Activated CD4-positive, CD25-positive, alpha-beta regulatory T cell (primary cell): ENCODE measurements around the gene DDA1.

Experiments
- DNase-seq, 4 experiments: peaks; one replicate each; lab custom pipeline; 2025; lab: John Stamatoyannopoulos, UW

Gene DDA1

GRCh38 chr19:17329366-17330261, 20.3 kb downstream of the DDA1 start:
- no peak for DNase-seq

- DNase-seq = no peak
Observed at GRCh38 chr19:17330262-17331044, 21.1 kb downstream of the DDA1 start.

GRCh38 chr19:17331045-17331558, 21.7 kb downstream of the DDA1 start:
- DNase-seq = no peak

- no peak for DNase-seq
Observed at GRCh38 chr19:17332360-17332676, 23.0 kb downstream of the DDA1 start.

- no peak for DNase-seq
Observed at GRCh38 chr19:17332677-17333581, 23.6 kb downstream of the DDA1 start.

GRCh38 chr19:17333611-17334413, 24.4 kb downstream of the DDA1 start:
- peak; percentile 36 to 59 (median 48) for DNase-seq

GRCh38 chr19:17334414-17335409, 25.3 kb downstream of the DDA1 start, which contains the start of gene ANO8:
ANO8 (minus strand) TSS chr19:17334855; CDS start chr19:17334670, 185 bp downstream.
- DNase-seq = peak; percentile 84 to 95 (median 89)

- DNase-seq = no peak
Observed at GRCh38 chr19:17335575-17335974, 26.2 kb downstream of the DDA1 start.

GRCh38 chr19:17336872-17337674, 27.7 kb downstream of the DDA1 start, which contains the start of gene GTPBP3:
GTPBP3 (plus strand) TSS chr19:17337553; CDS start chr19:17337612, 59 bp downstream.
- DNase-seq = peak; percentile 87 to 94 (median 92)

- DNase-seq = no peak
Observed at GRCh38 chr19:17337675-17338432, 28.5 kb downstream of the DDA1 start.

- DNase-seq = no peak
Observed at GRCh38 chr19:17338433-17339078, 29.2 kb downstream of the DDA1 start.

GRCh38 chr19:17339088-17339741, 29.9 kb downstream of the DDA1 start:
- peak in 1 of 4 experiments; percentile 22 for DNase-seq

- no peak for DNase-seq
Observed at GRCh38 chr19:17340302-17340870, 31.0 kb downstream of the DDA1 start.

GRCh38 chr19:17340871-17341357, 31.6 kb downstream of the DDA1 start:
- no peak for DNase-seq

- DNase-seq = no peak
Observed at GRCh38 chr19:17341386-17341785, 32.0 kb downstream of the DDA1 start.

- no peak for DNase-seq
Observed at GRCh38 chr19:17341845-17342244, 32.5 kb downstream of the DDA1 start.
